ENCODE results near the gene NAXD. TPM values are rescaled to one million over a fixed set of nuclear protein-coding genes. Genes with fewer than 3 reads are reported as not detected.

Gene NAXD
- total RNA-seq, 2 experiments from 2014 or later = 17.4 to 17.8 TPM

- Mint-ChIP-seq H3K27ac (no peak overlapping the region), H3K4me3 (no peak overlapping the region), H3K27me3 (no peaks in the 10 kb centered on the region), H3K9me3 (no peaks in the 10 kb centered on the region), H3K36me3 (ENCODE audit: low read depth) (peaks cover 60% of the 10 kb centered on the region), H3K4me1 (ENCODE audit: low read depth) (no peaks in the 10 kb centered on the region)
- no peak for DNase-seq
- Histone ChIP-seq H3K27me3 (ENCODE audit: control insufficient read depth in 1 of 2, insufficient read depth in 2 of 2, low read length in 2 of 2) (no peaks in the 10 kb centered on the region), H3K4me3 (ENCODE audit: low read length) (no peak overlapping the region), H3K9me3 (ENCODE audit: control insufficient read depth in 1 of 2, insufficient read depth in 1 of 2, low read length in 2 of 2) (no peaks in the 10 kb centered on the region), H3K4me1 (ENCODE audit: insufficient read depth, low read length) (peaks cover 10% of the 10 kb centered on the region), H3K27ac (ENCODE audit: low read depth in 1 of 2, low read length in 2 of 2) (no peak overlapping the region), H3K36me3 (ENCODE audit: insufficient read depth, low read length) (peaks cover 57% of the 10 kb centered on the region)
- TF ChIP-seq CTCF (IDR thresholded peaks at IDR 0.05) = no peak
- ATAC-seq (ENCODE audit: poor library complexity) = no peak
- CTCF ChIA-PET = no interaction called here
- intact Hi-C loops (cut with DNase I, micrococcal nuclease) = no loop called here
- POLR2A ChIA-PET = interaction anchor here (0.5 to 2.1 kb wide), 3 partner anchors 67 to 70 kb away, joined by 3 to 8 read pairs (median 4); no protein-coding TSS in a partner anchor
Measured at GRCh38 chr13:110645750-110646149, 30.4 kb downstream of the NAXD start.

- ChIA-PET POLR2A (interaction anchor here (0.5 to 2.1 kb wide), 2 partner anchors 66 to 69 kb away, joined by 3 to 8 read pairs; no protein-coding TSS in a partner anchor), CTCF (no interaction called here)
- H3K27me3 Mint-ChIP-seq = no peaks in the 10 kb centered on the region
- no peak for TF ChIP-seq CTCF (IDR thresholded peaks at IDR 0.05)
- H3K4me3 ChIP-seq (ENCODE audit: low read length) = no peak overlapping the region
- no peak overlapping the region for H3K4me3 Mint-ChIP-seq
- H3K4me1 ChIP-seq (ENCODE audit: insufficient read depth, low read length) = peaks cover 10% of the 10 kb centered on the region
- peaks cover 53% of the 10 kb centered on the region for H3K36me3 ChIP-seq (ENCODE audit: insufficient read depth, low read length)
- no peaks in the 10 kb centered on the region for H3K4me1 Mint-ChIP-seq (ENCODE audit: low read depth)
- no peak overlapping the region for H3K27ac Mint-ChIP-seq
- no peaks in the 10 kb centered on the region for H3K9me3 Mint-ChIP-seq
- intact Hi-C loops (cut with DNase I, micrococcal nuclease) = no loop called here
- H3K27ac ChIP-seq (ENCODE audit: low read depth in 1 of 2, low read length in 2 of 2) = no peak overlapping the region
- H3K27me3 ChIP-seq (ENCODE audit: control insufficient read depth in 1 of 2, insufficient read depth in 2 of 2, low read length in 2 of 2) = no peaks in the 10 kb centered on the region
- no peaks in the 10 kb centered on the region for H3K9me3 ChIP-seq (ENCODE audit: control insufficient read depth in 1 of 2, insufficient read depth in 1 of 2, low read length in 2 of 2)
- ATAC-seq (ENCODE audit: poor library complexity) = no peak
- peaks cover 61% of the 10 kb centered on the region for H3K36me3 Mint-ChIP-seq (ENCODE audit: low read depth)
- DNase-seq = no peak
Measured at GRCh38 chr13:110646442-110647364, 31.4 kb downstream of the NAXD start.

GRCh38 chr13:110647365-110647737, 32.0 kb downstream of the NAXD start:
- no peaks in the 10 kb centered on the region for H3K27me3 ChIP-seq (ENCODE audit: control insufficient read depth in 1 of 2, insufficient read depth in 2 of 2, low read length in 2 of 2)
- H3K27ac Mint-ChIP-seq = no peak overlapping the region
- H3K27ac ChIP-seq (ENCODE audit: low read depth in 1 of 2, low read length in 2 of 2) = no peak overlapping the region
- H3K4me3 Mint-ChIP-seq = no peak overlapping the region
- CTCF ChIA-PET = no interaction called here
- peaks cover 10% of the 10 kb centered on the region for H3K4me1 ChIP-seq (ENCODE audit: insufficient read depth, low read length)
- no peaks in the 10 kb centered on the region for H3K27me3 Mint-ChIP-seq
- TF ChIP-seq CTCF (IDR thresholded peaks at IDR 0.05) = no peak
- ATAC-seq (ENCODE audit: poor library complexity) (no peak), DNase-seq (no peak)
- no peaks in the 10 kb centered on the region for H3K4me1 Mint-ChIP-seq (ENCODE audit: low read depth)
- POLR2A ChIA-PET = no interaction called here
- H3K36me3 ChIP-seq (ENCODE audit: insufficient read depth, low read length) = peaks cover 49% of the 10 kb centered on the region
- H3K9me3 Mint-ChIP-seq = no peaks in the 10 kb centered on the region
- no peaks in the 10 kb centered on the region for H3K9me3 ChIP-seq (ENCODE audit: control insufficient read depth in 1 of 2, insufficient read depth in 1 of 2, low read length in 2 of 2)
- H3K36me3 Mint-ChIP-seq (ENCODE audit: low read depth) = peaks cover 57% of the 10 kb centered on the region
- intact Hi-C loops (cut with DNase I, micrococcal nuclease) = no loop called here
- H3K4me3 ChIP-seq (ENCODE audit: low read length) = no peak overlapping the region
